ENCODE results near the gene ARL4C.

DNA sequence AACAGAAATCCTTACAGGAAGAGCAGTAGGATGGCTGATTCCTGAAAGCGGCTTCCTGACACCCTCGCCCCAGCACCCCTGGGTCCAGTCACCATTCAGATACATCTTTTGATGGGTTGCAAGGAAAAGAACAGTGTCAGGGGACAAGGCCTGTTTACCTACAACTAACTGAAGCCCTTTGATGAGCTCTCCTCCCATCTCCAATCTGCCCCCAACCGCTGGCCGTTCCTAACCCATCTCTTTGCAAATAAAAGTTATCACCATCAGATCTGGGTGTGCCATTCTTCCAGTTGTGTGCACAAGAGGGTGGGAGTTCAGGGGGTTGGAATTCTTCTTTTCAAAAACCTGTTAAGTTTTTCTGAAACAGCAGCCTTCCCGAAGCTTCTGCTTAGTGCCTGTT lies 48.9 kb downstream of the ARL4C start:
- TF ChIP-seq, protein P1, sequence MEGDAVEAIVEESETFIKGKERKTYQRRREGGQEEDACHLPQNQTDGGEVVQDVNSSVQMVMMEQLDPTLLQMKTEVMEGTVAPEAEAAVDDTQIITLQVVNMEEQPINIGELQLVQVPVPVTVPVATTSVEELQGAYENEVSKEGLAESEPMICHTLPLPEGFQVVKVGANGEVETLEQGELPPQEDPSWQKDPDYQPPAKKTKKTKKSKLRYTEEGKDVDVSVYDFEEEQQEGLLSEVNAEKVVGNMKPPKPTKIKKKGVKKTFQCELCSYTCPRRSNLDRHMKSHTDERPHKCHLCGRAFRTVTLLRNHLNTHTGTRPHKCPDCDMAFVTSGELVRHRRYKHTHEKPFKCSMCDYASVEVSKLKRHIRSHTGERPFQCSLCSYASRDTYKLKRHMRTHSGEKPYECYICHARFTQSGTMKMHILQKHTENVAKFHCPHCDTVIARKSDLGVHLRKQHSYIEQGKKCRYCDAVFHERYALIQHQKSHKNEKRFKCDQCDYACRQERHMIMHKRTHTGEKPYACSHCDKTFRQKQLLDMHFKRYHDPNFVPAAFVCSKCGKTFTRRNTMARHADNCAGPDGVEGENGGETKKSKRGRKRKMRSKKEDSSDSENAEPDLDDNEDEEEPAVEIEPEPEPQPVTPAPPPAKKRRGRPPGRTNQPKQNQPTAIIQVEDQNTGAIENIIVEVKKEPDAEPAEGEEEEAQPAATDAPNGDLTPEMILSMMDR (IDR thresholded peaks at IDR 0.05) = no peak
- TF ChIP-seq POLR2A (IDR thresholded peaks at IDR 0.05) = no peak
